Lower leg skin (tissue), 3 donors: ENCODE measurements around the gene EFNA4.

Source experiments
- CTCF ChIP-seq, 3 donors: fragments of 450-650 bp; IDR thresholded peaks; one replicate each; pipeline ENCODE4 v1.5.1; 2016; ENCODE audit warnings: antibody characterized with exemption in 3 of 3, mild to moderate bottlenecking in 3 of 3, moderate library complexity in 2 of 3
- POLR2A ChIP-seq, 2 donors: fragments of 450-650 bp; IDR thresholded peaks; one replicate each; pipeline ENCODE4 v1.6.1; 2016 to 2017; ENCODE audit warnings: antibody characterized with exemption in 2 of 2, mild to moderate bottlenecking in 1 of 2, moderate library complexity in 1 of 2

- TF ChIP-seq CTCF (IDR thresholded peaks at IDR 0.05) (no peak), POLR2A (IDR thresholded peaks at IDR 0.05) (no peak)
Measured at GRCh38 chr1:155072531-155073289, 9.2 kb downstream of the EFNA4 start.
